ENCODE data around the gene SYNDIG1L.

- TF ChIP-seq CTCF (IDR thresholded peaks at IDR 0.05) (no peak), POLR2A (IDR thresholded peaks at IDR 0.05) (no peak)
Measured at GRCh38 chr14:74391479-74391878, 34.5 kb downstream of the SYNDIG1L start.

Measured in lower leg skin (tissue), 3 donors.